HepG2 (cell line): ENCODE measurements around the gene RNGTT. TPM values are rescaled to one million over a fixed set of nuclear protein-coding genes. Genes with fewer than 3 reads are reported as not detected.

Experiments
- ATAC-seq: fragments of 200-7000 bp; cut with Tn5 transposase; 3 replicates; pipeline ENCODE4 v1.9.1; 2020; ENCODE audit warnings: mild to moderate bottlenecking, moderate library complexity
- BruUV-seq: library from RNA; stranded (reverse); fragments of 400-500 nt; replicated peaks from 2 replicates; lab custom pipeline; 2021; lab: Mats Ljungman, UMichigan
- CTCF ChIA-PET: fragments of 300-600 bp; formaldehyde crosslinking; extraction: SDS; loops from one replicate; lab custom pipeline; 2021; ENCODE audit warnings: low total read pairs, inconsistent platforms, low intra/inter-chr PET ratio; lab: Yijun Ruan, JAX
- POLR2A ChIA-PET: fragments of 350-600 bp; sonication (Branson Sonifier 250); formaldehyde crosslinking; loops from one replicate; lab custom pipeline; 2020; ENCODE audit warnings: antibody characterized with exemption, inconsistent platforms; lab: Yijun Ruan, JAX
- DNase-seq: peaks from one replicate; pipeline ENCODE4 v3.0.0-alpha.2; 2015; ENCODE audit warnings: low spot score
- FAIRE-seq: peaks from 3 replicates; lab custom pipeline; 2011; peaks lifted over from hg19 to GRCh38; lab: Jason Lieb, UNC
- H2AFZ ChIP-seq: one replicate; pipeline ENCODE4 v1.6.1; 2011; ENCODE audit warnings: low read length, inconsistent platforms
- H3K27ac ChIP-seq: fragments of 300-600 bp; 3 replicates; pipeline ENCODE4 v1.8.0; 2011; ENCODE audit warnings: mixed run types, mild to moderate bottlenecking, mixed read lengths, low read length, inconsistent platforms; ENCODE audit not compliant: insufficient read depth; ENCODE audit errors: extremely low read length
- H3K27me3 ChIP-seq, 2 experiments: fragments of 200-600 bp in 1 of 2; 2 replicates in 1 of 2; 3 replicates in 1 of 2; pipeline versions ENCODE4 v1.6.0 to v1.8.0; 2011; ENCODE audit warnings: low read length in 2 of 2, mild to moderate bottlenecking in 2 of 2, moderate library complexity in 2 of 2, inconsistent platforms in 1 of 2; ENCODE audit not compliant: insufficient read depth in 2 of 2, control insufficient read depth in 1 of 2
- H3K36me3 ChIP-seq, 2 experiments: fragments of 200-600 bp in 1 of 2; replicated peaks in 1 of 2; 2 replicates in 1 of 2; 3 replicates in 1 of 2; pipeline versions ENCODE4 v1.5.1 to v1.8.0; 2011; ENCODE audit warnings: low read length in 2 of 2, inconsistent platforms in 1 of 2; ENCODE audit not compliant: insufficient read depth in 2 of 2, control insufficient read depth in 1 of 2
- H3K4me1 ChIP-seq: 2 replicates; pipeline ENCODE4 v1.5.1; 2012; ENCODE audit warnings: low read length, inconsistent platforms; ENCODE audit not compliant: insufficient read depth
- H3K4me2 ChIP-seq: 2 replicates; pipeline ENCODE4 v1.6.0; 2011; ENCODE audit warnings: low read depth, low read length, inconsistent platforms
- H3K4me3 ChIP-seq, 3 experiments: fragments of 200-600 bp in 1 of 3; sonication (generic), shearing (Covaris generic) in 1 of 3; replicated peaks in 1 of 3; 2 replicates each; pipeline ENCODE4 v1.5.1; 2011 to 2016; ENCODE audit warnings: low read length in 3 of 3, inconsistent platforms in 2 of 3, low read depth in 2 of 3, mild to moderate bottlenecking in 2 of 3, control low read depth in 1 of 3, mixed read lengths in 1 of 3; ENCODE audit not compliant: insufficient read depth in 1 of 3
- H3K79me2 ChIP-seq: one replicate; pipeline ENCODE4 v1.6.1; 2011; ENCODE audit warnings: low read length, inconsistent platforms; ENCODE audit not compliant: insufficient read depth
- H3K9ac ChIP-seq: 2 replicates; pipeline ENCODE4 v1.6.0; 2011; ENCODE audit warnings: mild to moderate bottlenecking, low read depth, low read length, inconsistent platforms; ENCODE audit not compliant: insufficient read depth
- H3K9me3 ChIP-seq: 2 replicates; pipeline ENCODE4 v1.5.1; 2012; ENCODE audit warnings: mild to moderate bottlenecking, low read length
- H4K20me1 ChIP-seq: 2 replicates; pipeline ENCODE4 v1.6.0; 2011; ENCODE audit warnings: inconsistent platforms, mild to moderate bottlenecking, low read length, moderate library complexity; ENCODE audit not compliant: insufficient read depth
- BORCS8-MEF2B ChIP-seq: sonication (generic); formaldehyde crosslinking; IDR thresholded peaks from 2 replicates; pipeline ENCODE4 v1.8.0; 2022; ENCODE audit warnings: mild to moderate bottlenecking, missing genetic modification reagents
- DNMT3B ChIP-seq: conservative IDR thresholded peaks from 2 replicates; pipeline ENCODE4 v1.6.1; 2016; ENCODE audit warnings: missing biosample characterization, control low read depth
- JUND ChIP-seq: sonication (generic); formaldehyde crosslinking; IDR thresholded peaks from 2 replicates; pipeline ENCODE4 v1.8.0; 2022; ENCODE audit warnings: mild to moderate bottlenecking, missing genetic modification reagents
- RELA ChIP-seq: sonication (generic); formaldehyde crosslinking; IDR thresholded peaks from 2 replicates; pipeline ENCODE4 v1.4.0; 2020; ENCODE audit warnings: missing genetic modification reagents
- RORA ChIP-seq: sonication (generic); formaldehyde crosslinking; IDR thresholded peaks from 2 replicates; pipeline ENCODE4 v1.5.0; 2020; ENCODE audit warnings: mild to moderate bottlenecking, missing genetic modification reagents, moderate library complexity
- TARDBP ChIP-seq: sonication (generic); formaldehyde crosslinking; IDR thresholded peaks from 2 replicates; pipeline ENCODE4 v1.8.0; 2022; ENCODE audit warnings: mild to moderate bottlenecking, missing genetic modification reagents
- ZBTB42 ChIP-seq: sonication (generic); formaldehyde crosslinking; IDR thresholded peaks from 2 replicates; pipeline ENCODE4 v1.5.0; 2020; ENCODE audit warnings: mild to moderate bottlenecking, missing genetic modification reagents
- WGBS: methylation state at CpG from one replicate; pipeline ENCODE4 v1.1.6; 2017; ENCODE audit warnings: low lambda C conversion rate; 5-methylcytosine and 5-hydroxymethylcytosine counted together
- in situ Hi-C: cut with HindIII; loops from 2 replicates; pipeline ENCODE4 v1.10.0; 2017; ENCODE audit warnings: low pct_unique_long_range_greater_than_20kb; ENCODE audit not compliant: extremely low pct_ligation_motif_present
- intact Hi-C: fragments of 100-400 bp; cut with micrococcal nuclease; formaldehyde crosslinking; loops from one replicate; pipeline ENCODE4 v1.10.0; 2022; ENCODE audit not compliant: unreplicated experiment
- polyA plus RNA-seq, 8 experiments: library from polyadenylated mRNA; depleted of rRNA in 3 of 8; stranded (reverse) in 7 of 8; unstranded in 1 of 8; fragments of >200 nt; fragmentation: Illumina TruSeq in 4 of 8; extraction: Trizol in 4 of 8; gene quantifications; 2 replicates each; pipeline versions ENCODE4 v1.2.1 to v1.2.3, GENCODE V29; 2011 to 2016; ENCODE audit warnings: low read depth in 4 of 8, missing spikeins in 1 of 8, mixed read lengths in 1 of 8; ENCODE audit not compliant: insufficient read depth in 1 of 8
- total RNA-seq, 5 experiments: library from RNA; depleted of rRNA; stranded (reverse); fragments of >200 nt; fragmentation: Illumina TruSeq; extraction: Trizol; gene quantifications; 2 replicates each; pipeline ENCODE4 v1.2.3, GENCODE V29; 2016; ENCODE audit warnings: low read depth in 1 of 5
- TF ChIP-seq, protein P1 (sequence below): sonication (generic); formaldehyde crosslinking; IDR thresholded peaks from 2 replicates; pipeline ENCODE4 v1.4.0; 2020; ENCODE audit warnings: missing genetic modification reagents
- TF ChIP-seq, protein P2 (sequence below): sonication (generic); formaldehyde crosslinking; IDR thresholded peaks from 2 replicates; pipeline ENCODE4 v1.4.0; 2020; ENCODE audit warnings: mild to moderate bottlenecking, missing genetic modification reagents
- TF ChIP-seq, protein P3 (sequence below): sonication (generic); formaldehyde crosslinking; IDR thresholded peaks from 2 replicates; pipeline ENCODE4 v1.4.0; 2020; ENCODE audit warnings: mild to moderate bottlenecking, missing genetic modification reagents
- TF ChIP-seq, protein P4 (sequence below): sonication (generic); formaldehyde crosslinking; IDR thresholded peaks from 2 replicates; pipeline ENCODE4 v1.5.1; 2020; ENCODE audit warnings: mild to moderate bottlenecking, missing genetic modification reagents, borderline replicate concordance

RNGTT gene
- total and polyA plus RNA-seq, 2 of the 13 experiments (the other 11 are each of a cell fraction or from before 2014, with no cell fraction given), result 6.0 to 22.6 TPM

DNA sequence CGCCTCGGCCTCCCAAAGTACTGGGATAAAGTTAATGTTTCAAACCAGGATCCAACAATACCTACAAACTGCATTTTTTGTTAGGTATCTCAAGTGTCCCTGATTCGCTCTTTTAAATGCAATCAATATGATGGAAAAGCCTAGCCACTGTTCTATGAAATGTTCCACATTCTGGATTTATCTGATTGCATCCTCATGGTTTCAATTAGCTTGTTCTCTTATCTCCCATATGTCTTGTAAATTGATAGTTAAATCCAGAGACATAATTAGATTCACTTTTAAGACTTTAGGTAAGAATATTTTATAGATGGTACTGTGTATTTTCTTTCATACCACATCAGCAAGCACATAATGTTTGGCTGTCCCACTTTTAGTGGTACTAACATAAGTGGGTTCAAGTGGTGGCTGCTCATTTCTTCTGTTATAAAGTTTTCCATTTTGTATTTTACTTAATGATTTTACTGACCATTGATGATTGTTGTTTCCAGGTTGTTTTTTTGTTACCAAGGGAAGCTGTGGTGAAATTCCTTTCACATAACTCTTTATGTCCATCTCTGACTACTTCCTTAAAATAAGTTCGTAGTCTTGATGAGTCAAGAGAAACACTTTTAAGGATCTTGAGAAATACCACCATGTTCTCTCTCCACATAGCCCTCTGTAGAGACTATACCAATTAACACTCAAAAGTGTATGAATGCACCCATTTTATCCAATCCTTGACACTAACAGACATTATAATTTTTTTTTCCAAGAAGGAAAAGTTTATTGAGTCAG lies 40.5 kb downstream of the RNGTT start:
- Histone ChIP-seq H3K27ac (no peak overlapping the region), H3K9ac (no peak overlapping the region), H3K4me2 (no peak overlapping the region), H4K20me1 (no peaks in the 10 kb centered on the region), H3K4me1 (no peaks in the 10 kb centered on the region), H3K27me3 (no peaks in the 10 kb centered on the region), H3K36me3 (peaks cover 0 to 24% of the 10 kb centered on the region in 2 experiments; a peak in 4 of 5 replicates), H3K9me3 (no peaks in the 10 kb centered on the region), H2AFZ (no peak overlapping the region), H3K79me2 (no peaks in the 10 kb centered on the region), H3K4me3 (no peak overlapping the region)
- intact Hi-C loops, result no loop called here
- no TSS peak for BruUV-seq
- ATAC-seq (no peak), DNase-seq (no peak), FAIRE-seq (no peak)
- 98% methylated on average over 4 of the region's 4 CpGs for WGBS
- TF ChIP-seq RORA (no peak), JUND (CRISPR knock-in tag) (no peak), TARDBP (CRISPR knock-in tag) (no peak), ZBTB42 (CRISPR knock-in tag) (no peak), RELA (no peak), DNMT3B (CRISPR knock-in tag) (no peak), BORCS8-MEF2B (CRISPR knock-in tag) (no peak)
- TF ChIP-seq, protein P1, sequence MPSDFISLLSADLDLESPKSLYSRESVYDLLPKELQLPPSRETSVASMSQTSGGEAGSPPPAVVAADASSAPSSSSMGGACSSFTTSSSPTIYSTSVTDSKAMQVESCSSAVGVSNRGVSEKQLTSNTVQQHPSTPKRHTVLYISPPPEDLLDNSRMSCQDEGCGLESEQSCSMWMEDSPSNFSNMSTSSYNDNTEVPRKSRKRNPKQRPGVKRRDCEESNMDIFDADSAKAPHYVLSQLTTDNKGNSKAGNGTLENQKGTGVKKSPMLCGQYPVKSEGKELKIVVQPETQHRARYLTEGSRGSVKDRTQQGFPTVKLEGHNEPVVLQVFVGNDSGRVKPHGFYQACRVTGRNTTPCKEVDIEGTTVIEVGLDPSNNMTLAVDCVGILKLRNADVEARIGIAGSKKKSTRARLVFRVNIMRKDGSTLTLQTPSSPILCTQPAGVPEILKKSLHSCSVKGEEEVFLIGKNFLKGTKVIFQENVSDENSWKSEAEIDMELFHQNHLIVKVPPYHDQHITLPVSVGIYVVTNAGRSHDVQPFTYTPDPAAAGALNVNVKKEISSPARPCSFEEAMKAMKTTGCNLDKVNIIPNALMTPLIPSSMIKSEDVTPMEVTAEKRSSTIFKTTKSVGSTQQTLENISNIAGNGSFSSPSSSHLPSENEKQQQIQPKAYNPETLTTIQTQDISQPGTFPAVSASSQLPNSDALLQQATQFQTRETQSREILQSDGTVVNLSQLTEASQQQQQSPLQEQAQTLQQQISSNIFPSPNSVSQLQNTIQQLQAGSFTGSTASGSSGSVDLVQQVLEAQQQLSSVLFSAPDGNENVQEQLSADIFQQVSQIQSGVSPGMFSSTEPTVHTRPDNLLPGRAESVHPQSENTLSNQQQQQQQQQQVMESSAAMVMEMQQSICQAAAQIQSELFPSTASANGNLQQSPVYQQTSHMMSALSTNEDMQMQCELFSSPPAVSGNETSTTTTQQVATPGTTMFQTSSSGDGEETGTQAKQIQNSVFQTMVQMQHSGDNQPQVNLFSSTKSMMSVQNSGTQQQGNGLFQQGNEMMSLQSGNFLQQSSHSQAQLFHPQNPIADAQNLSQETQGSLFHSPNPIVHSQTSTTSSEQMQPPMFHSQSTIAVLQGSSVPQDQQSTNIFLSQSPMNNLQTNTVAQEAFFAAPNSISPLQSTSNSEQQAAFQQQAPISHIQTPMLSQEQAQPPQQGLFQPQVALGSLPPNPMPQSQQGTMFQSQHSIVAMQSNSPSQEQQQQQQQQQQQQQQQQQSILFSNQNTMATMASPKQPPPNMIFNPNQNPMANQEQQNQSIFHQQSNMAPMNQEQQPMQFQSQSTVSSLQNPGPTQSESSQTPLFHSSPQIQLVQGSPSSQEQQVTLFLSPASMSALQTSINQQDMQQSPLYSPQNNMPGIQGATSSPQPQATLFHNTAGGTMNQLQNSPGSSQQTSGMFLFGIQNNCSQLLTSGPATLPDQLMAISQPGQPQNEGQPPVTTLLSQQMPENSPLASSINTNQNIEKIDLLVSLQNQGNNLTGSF (CRISPR knock-in tag), result no peak
- TF ChIP-seq, protein P2, sequence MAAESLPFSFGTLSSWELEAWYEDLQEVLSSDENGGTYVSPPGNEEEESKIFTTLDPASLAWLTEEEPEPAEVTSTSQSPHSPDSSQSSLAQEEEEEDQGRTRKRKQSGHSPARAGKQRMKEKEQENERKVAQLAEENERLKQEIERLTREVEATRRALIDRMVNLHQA (CRISPR knock-in tag), result no peak
- TF ChIP-seq, protein P3, sequence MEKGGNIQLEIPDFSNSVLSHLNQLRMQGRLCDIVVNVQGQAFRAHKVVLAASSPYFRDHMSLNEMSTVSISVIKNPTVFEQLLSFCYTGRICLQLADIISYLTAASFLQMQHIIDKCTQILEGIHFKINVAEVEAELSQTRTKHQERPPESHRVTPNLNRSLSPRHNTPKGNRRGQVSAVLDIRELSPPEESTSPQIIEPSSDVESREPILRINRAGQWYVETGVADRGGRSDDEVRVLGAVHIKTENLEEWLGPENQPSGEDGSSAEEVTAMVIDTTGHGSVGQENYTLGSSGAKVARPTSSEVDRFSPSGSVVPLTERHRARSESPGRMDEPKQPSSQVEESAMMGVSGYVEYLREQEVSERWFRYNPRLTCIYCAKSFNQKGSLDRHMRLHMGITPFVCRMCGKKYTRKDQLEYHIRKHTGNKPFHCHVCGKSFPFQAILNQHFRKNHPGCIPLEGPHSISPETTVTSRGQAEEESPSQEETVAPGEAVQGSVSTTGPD (CRISPR knock-in tag), result no peak
- TF ChIP-seq, protein P4, sequence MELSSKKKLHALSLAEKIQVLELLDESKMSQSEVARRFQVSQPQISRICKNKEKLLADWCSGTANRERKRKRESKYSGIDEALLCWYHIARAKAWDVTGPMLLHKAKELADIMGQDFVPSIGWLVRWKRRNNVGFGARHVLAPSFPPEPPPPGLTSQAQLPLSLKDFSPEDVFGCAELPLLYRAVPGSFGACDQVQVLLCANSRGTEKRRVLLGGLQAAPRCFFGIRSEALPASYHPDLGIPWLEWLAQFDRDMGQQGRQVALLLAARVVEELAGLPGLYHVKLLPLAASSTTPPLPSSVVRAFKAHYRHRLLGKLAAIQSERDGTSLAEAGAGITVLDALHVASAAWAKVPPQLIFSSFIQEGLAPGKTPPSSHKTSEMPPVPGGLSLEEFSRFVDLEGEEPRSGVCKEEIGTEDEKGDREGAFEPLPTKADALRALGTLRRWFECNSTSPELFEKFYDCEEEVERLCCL, result no peak
- ChIA-PET CTCF (no interaction called here), POLR2A (no interaction called here)
- in situ Hi-C loops, result no loop called here
